DOHH2 (cell line): ENCODE results near the gene TCL1B.
"Not testable (repeated sequence)": the region's sequence is repeated elsewhere in the genome, so short reads cannot be mapped to it uniquely, and the experiment has no call there.

ENCODE experiments used
- H3F3A ChIP-seq: fragments of 200-600 bp; sonication (generic), shearing (Covaris generic); 2 replicates; pipeline ENCODE4 v1.6.0; 2016; ENCODE audit warnings: antibody characterized with exemption, mild to moderate bottlenecking; ENCODE audit not compliant: control insufficient read depth, insufficient read depth
- H3K27ac ChIP-seq: fragments of 200-600 bp; sonication (generic); 2 replicates; pipeline ENCODE4 v1.5.1; 2014; ENCODE audit warnings: low read depth, mild to moderate bottlenecking, low read length, moderate library complexity
- H3K27me3 ChIP-seq: fragments of 200-600 bp; sonication (generic); 2 replicates; pipeline ENCODE4 v1.6.1; 2014; ENCODE audit warnings: mild to moderate bottlenecking, low read length, mixed read lengths; ENCODE audit not compliant: control insufficient read depth
- H3K36me3 ChIP-seq: fragments of 200-600 bp; sonication (generic); 2 replicates; pipeline ENCODE4 v1.6.1; 2014; ENCODE audit warnings: mild to moderate bottlenecking, low read length, moderate library complexity, mixed read lengths; ENCODE audit not compliant: control insufficient read depth
- H3K4me1 ChIP-seq: fragments of 200-600 bp; sonication (generic); 2 replicates; pipeline ENCODE4 v1.6.1; 2014; ENCODE audit warnings: mild to moderate bottlenecking, low read length, mixed read lengths; ENCODE audit not compliant: control insufficient read depth
- H3K4me2 ChIP-seq: fragments of 200-600 bp; sonication (generic); 2 replicates; pipeline ENCODE4 v1.6.0; 2014; ENCODE audit warnings: mild to moderate bottlenecking, low read length, moderate library complexity
- H3K4me3 ChIP-seq: fragments of 200-600 bp; sonication (generic); 2 replicates; pipeline ENCODE4 v1.5.1; 2014; ENCODE audit warnings: mild to moderate bottlenecking, low read length, mixed read lengths
- H3K79me2 ChIP-seq: fragments of 200-600 bp; sonication (generic); 2 replicates; pipeline ENCODE4 v1.6.1; 2014; ENCODE audit warnings: mild to moderate bottlenecking, low read length, mixed read lengths; ENCODE audit not compliant: control insufficient read depth
- H3K9me2 ChIP-seq: fragments of 200-600 bp; sonication (generic); replicated peaks from 2 replicates; pipeline ENCODE4 v1.6.1; 2014; ENCODE audit warnings: mild to moderate bottlenecking, low read length, mixed read lengths; ENCODE audit not compliant: control insufficient read depth
- H3K9me3 ChIP-seq: fragments of 200-600 bp; sonication (generic); 2 replicates; pipeline ENCODE4 v1.6.1; 2014; ENCODE audit warnings: antibody characterized with exemption, low read length, mixed read lengths; ENCODE audit not compliant: control insufficient read depth, insufficient read depth
- H4K20me1 ChIP-seq: fragments of 200-600 bp; sonication (generic); 2 replicates; pipeline ENCODE4 v1.6.0; 2014; ENCODE audit warnings: low read depth, mild to moderate bottlenecking, antibody characterized with exemption, low read length, moderate library complexity; ENCODE audit not compliant: control insufficient read depth, insufficient read depth
- CTCF ChIP-seq: fragments of 200-600 bp; sonication (generic); IDR thresholded peaks from one replicate; pipeline ENCODE4 v1.5.1; 2014; ENCODE audit warnings: antibody characterized with exemption, mild to moderate bottlenecking, low read depth, low read length; ENCODE audit not compliant: poor library complexity, severe bottlenecking
- EZH2phosphoT487 ChIP-seq: fragments of 200-600 bp; sonication (generic); IDR thresholded peaks from 2 replicates; pipeline ENCODE4 v1.6.1; 2017; ENCODE audit warnings: borderline replicate concordance, mild to moderate bottlenecking, antibody characterized with exemption, low read length, moderate library complexity, mixed read lengths

TCL1B gene

GRCh38 chr14:95722525-95723190, 36.4 kb downstream of the TCL1B start:
- Histone ChIP-seq H3K27me3 (peaks cover 6% of the 10 kb centered on the region; the same call in 1 of the 2 replicates), H3K4me3 (no peak overlapping the region), H3F3A (no peaks in the 10 kb centered on the region), H3K4me1 (no peaks in the 10 kb centered on the region), H4K20me1 (no peaks in the 10 kb centered on the region), H3K27ac (no peak overlapping the region), H3K9me3 (no peaks in the 10 kb centered on the region), H3K9me2 (no peaks in the 10 kb centered on the region), H3K36me3 (no peaks in the 10 kb centered on the region), H3K4me2 (no peak overlapping the region), H3K79me2 (no peaks in the 10 kb centered on the region)
- TF ChIP-seq CTCF (no peak), EZH2phosphoT487 (no peak)

- no peak overlapping the region for H3K4me2 ChIP-seq
- no peak for TF ChIP-seq EZH2phosphoT487
- no peak for TF ChIP-seq CTCF
- no peaks in the 10 kb centered on the region for H3F3A ChIP-seq
- H3K27ac ChIP-seq = no peak overlapping the region
- no peaks in the 10 kb centered on the region for H3K36me3 ChIP-seq
- no peaks in the 10 kb centered on the region for H4K20me1 ChIP-seq
- H3K9me2 ChIP-seq = no peaks in the 10 kb centered on the region
- H3K27me3 ChIP-seq = peaks cover 12% of the 10 kb centered on the region; the same call in 1 of the 2 replicates
- no peaks in the 10 kb centered on the region for H3K79me2 ChIP-seq
- H3K4me3 ChIP-seq = no peak overlapping the region
- H3K9me3 ChIP-seq = no peaks in the 10 kb centered on the region
- H3K4me1 ChIP-seq = peaks cover 9% of the 10 kb centered on the region
Measured at GRCh38 chr14:95725685-95726336, 39.6 kb downstream of the TCL1B start.

GRCh38 chr14:95727056-95727700, 41.0 kb downstream of the TCL1B start:
- Histone ChIP-seq H3K9me3 (no peaks in the 10 kb centered on the region), H3K27me3 (peaks cover 13% of the 10 kb centered on the region), H3K9me2 (no peaks in the 10 kb centered on the region), H3K36me3 (no peaks in the 10 kb centered on the region), H4K20me1 (no peaks in the 10 kb centered on the region), H3K4me1 (peaks cover 9% of the 10 kb centered on the region), H3K79me2 (no peaks in the 10 kb centered on the region), H3K27ac (no peak overlapping the region), H3F3A (no peaks in the 10 kb centered on the region), H3K4me2 (no peak overlapping the region), H3K4me3 (no peak overlapping the region)
- TF ChIP-seq CTCF = no peak
- TF ChIP-seq EZH2phosphoT487 = no peak

- not testable (repeated sequence) for H3K4me3 ChIP-seq, H3K27ac ChIP-seq, H4K20me1 ChIP-seq, H3K79me2 ChIP-seq, H3K36me3 ChIP-seq, H3K9me2 ChIP-seq, H3F3A ChIP-seq, H3K4me1 ChIP-seq, H3K9me3 ChIP-seq, H3K4me2 ChIP-seq
- H3K27me3 ChIP-seq = peaks cover 13% of the 10 kb centered on the region
Measured at GRCh38 chr14:95729402-95730028, 43.3 kb downstream of the TCL1B start.
